GM19099 (cell line): ENCODE results near the gene CSNK2A2.

Experiments used
- POLR2A ChIP-seq: IDR thresholded peaks from 3 replicates; pipeline ENCODE4 v1.6.1; 2011; ENCODE audit warnings: low read depth; ENCODE audit not compliant: insufficient read length; ENCODE audit errors: extremely low read depth

The CSNK2A2 gene

GRCh38 chr16:58198022-58198683 is at the start of gene CSNK2A2:
TSS of gene CSNK2A2 (minus strand) at chr16:58198106. CDS start at chr16:58197736, 370 bp downstream.
- peak; percentile 54 for TF ChIP-seq POLR2A

GRCh38 chr16:58243528-58244004 is 45.7 kb upstream of the CSNK2A2 start:
- TF ChIP-seq POLR2A = peak; percentile 45

GRCh38 chr16:58236831-58237230 is 38.9 kb upstream of the CSNK2A2 start:
- TF ChIP-seq POLR2A = no peak

GRCh38 chr16:58236231-58236690 is 38.4 kb upstream of the CSNK2A2 start:
- TF ChIP-seq POLR2A = peak; percentile 47

GRCh38 chr16:58235663-58236062 is 37.8 kb upstream of the CSNK2A2 start:
- no peak for TF ChIP-seq POLR2A

GRCh38 chr16:58234831-58235595 is 37.1 kb upstream of the CSNK2A2 start:
- TF ChIP-seq POLR2A = no peak

- TF ChIP-seq POLR2A = no peak
These were observed 32.4 kb upstream of the CSNK2A2 start for GRCh38 chr16:58230259-58230658.

- TF ChIP-seq POLR2A = no peak
These were observed 28.9 kb upstream of the CSNK2A2 start for GRCh38 chr16:58226790-58227189.

GRCh38 chr16:58225965-58226602 is 28.2 kb upstream of the CSNK2A2 start:
- TF ChIP-seq POLR2A = no peak

GRCh38 chr16:58222532-58223316 is 24.8 kb upstream of the CSNK2A2 start:
- no peak for TF ChIP-seq POLR2A

GRCh38 chr16:58219432-58219831 is 21.5 kb upstream of the CSNK2A2 start:
- no peak for TF ChIP-seq POLR2A

- no peak for TF ChIP-seq POLR2A
These were observed 20.9 kb upstream of the CSNK2A2 start for GRCh38 chr16:58218786-58219185.

GRCh38 chr16:58217311-58217925 is 19.5 kb upstream of the CSNK2A2 start:
- no peak for TF ChIP-seq POLR2A
